Cortex of kidney (tissue), 1 donor: ENCODE results near the gene NPIPA5.
"Not testable (repeated sequence)": the region's sequence is repeated elsewhere in the genome, so short reads cannot be mapped to it uniquely, and the experiment has no call there.

Experiments used
- DNase-seq: peaks from one replicate; lab custom pipeline; 2025; lab: John Stamatoyannopoulos, UW

NPIPA5 gene

DNA sequence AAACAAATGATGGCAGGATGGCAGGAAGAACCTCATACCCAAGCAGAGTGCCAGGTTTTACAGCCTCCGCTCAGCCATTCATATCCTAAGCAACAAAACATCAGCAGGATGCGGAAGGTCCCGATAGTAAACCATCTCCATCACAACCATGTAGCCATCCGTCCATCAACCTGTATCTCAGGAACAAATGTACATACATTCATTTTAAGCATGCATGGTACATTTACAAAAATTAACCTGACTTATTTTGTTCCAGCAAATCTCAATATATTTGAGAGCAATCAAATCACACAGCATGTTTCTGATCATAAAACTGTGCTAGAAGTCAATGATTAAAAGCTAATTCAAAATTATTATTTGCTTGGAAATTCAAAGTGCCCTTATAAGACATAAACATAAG, at the start of gene NPIPA5:
Gene NPIPA5, minus strand, starts transcription at position 101 of the 400 bp plus-strand sequence. Its CDS starts 0 bp downstream, at position 101.
- not testable (repeated sequence) for DNase-seq

- no peak for DNase-seq
These were observed 49.6 kb upstream of the NPIPA5 start for GRCh38 chr16:15427648-15428239.

- no peak for DNase-seq
These were observed 48.7 kb upstream of the NPIPA5 start for GRCh38 chr16:15426796-15427195.

- DNase-seq, result no peak
These were observed 47.8 kb upstream of the NPIPA5 start for GRCh38 chr16:15425861-15426260.

- no peak for DNase-seq
These were observed 44.1 kb upstream of the NPIPA5 start for GRCh38 chr16:15422222-15422621.

DNA sequence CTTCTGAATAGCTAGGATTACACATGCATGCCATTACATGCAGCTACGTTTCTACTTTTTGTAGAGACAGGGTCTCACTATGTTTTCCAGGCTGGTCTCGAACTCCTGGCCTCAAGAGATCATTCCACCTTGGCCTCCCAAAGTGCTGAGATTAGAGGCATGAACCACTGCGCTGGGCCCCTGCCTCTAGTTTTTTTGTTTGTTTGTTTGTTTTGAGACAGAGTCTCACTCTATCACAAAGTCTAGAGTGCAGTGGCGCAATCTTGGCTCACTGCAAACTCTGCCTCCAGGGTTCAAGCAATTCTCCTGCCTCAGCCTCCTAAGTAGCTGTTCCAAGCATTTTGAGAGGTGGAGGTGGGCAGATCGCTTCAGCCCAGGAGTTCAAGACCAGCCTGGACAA, 43.6 kb upstream of the NPIPA5 start:
- DNase-seq, result not testable (repeated sequence)

GRCh38 chr16:15418206-15418605, 40.1 kb upstream of the NPIPA5 start:
- DNase-seq, result no peak

DNA sequence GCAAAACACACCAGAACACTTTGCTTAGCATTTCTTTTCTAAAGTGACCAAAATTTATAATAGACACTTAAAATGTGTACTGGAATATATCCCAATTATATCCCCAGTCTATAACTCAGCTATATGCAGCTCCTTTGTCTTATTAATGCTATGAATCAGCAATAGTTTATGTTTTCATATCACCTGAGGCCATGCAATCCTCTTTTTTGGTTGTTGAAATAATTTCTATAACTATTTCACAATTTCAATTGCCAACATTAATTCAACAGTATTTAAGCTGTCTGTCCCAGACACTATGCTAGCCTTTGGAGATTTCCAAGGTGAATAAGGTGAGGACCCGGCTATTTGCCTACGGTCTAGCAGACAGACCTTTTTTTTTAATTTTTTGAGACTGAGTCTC, 39.1 kb upstream of the NPIPA5 start:
- no peak for DNase-seq

- no peak for DNase-seq
These were observed 37.5 kb upstream of the NPIPA5 start for GRCh38 chr16:15415511-15415985.

- DNase-seq, result not testable (repeated sequence)
These were observed 31.4 kb upstream of the NPIPA5 start for GRCh38 chr16:15409476-15409875.

DNA sequence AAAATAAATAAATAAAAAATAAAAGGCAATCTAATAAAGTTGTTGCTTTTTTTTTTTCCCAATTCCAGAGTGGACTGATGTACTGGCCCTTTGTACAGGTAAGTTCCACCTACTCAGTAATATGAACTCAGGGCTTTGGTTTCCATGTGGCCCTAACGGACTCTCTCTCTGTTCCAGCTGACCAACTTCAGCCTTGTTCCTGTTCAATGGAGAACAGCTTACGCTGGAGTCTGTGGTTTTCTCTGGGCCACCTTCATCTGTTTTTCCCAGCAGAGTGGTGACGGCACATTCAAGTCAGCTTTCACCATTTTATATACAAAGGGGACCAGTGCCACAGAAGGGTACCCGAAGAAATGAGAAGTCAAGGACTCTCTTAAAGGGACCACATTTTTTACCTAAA, 29.7 kb upstream of the NPIPA5 start:
- DNase-seq, result not testable (repeated sequence)

- DNase-seq, result no peak
These were observed 26.7 kb upstream of the NPIPA5 start for GRCh38 chr16:15404792-15405191.

DNA sequence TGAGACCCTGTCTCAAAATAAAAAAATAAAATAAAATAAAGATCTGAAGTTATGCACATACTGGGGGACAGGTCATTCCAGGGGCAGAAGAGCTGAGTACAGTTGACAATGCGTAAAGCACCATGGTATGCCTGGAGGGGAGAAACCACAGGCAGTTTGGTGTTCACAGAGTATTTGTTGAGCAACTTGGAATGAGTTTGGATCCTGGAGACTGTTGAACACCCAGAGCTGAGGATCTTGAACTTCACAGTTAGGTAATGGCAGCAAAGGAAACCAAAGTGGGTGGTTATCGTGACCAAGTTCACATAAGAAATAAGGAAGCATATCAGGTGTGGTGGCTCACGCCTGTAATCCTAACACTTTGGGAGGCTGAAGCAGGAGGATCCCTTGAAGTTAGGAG, 26.0 kb upstream of the NPIPA5 start:
- DNase-seq, result not testable (repeated sequence)

DNA sequence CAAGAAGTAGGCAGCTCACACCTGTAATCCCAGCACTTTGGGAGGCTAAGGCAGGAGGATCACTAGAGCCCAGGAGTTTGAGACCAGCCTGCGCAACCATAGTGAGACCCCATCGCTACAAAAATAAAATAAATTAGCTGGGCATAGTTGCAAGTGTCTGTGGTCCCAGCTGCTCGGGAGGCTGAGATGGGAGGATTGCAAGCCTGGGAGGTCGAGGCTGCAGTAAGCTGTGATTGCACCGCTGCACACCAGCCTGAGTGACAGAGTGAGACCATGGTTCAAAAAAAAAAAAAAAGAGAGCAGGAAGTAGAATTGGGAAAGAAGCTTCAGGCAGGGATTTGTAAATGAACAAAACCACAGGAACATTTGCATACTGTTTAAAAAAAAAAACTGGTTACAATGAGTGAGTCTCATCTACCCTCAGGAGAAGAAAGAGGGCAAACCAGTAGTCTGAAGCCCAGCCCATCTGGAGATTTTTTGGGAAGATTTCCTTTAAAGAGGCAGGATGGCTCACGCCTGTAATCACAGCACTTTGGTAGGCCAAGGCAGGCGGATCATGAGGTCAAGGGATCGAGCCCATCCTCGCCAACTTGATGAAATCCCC, 25.4 kb upstream of the NPIPA5 start:
- DNase-seq, result no peak

DNA sequence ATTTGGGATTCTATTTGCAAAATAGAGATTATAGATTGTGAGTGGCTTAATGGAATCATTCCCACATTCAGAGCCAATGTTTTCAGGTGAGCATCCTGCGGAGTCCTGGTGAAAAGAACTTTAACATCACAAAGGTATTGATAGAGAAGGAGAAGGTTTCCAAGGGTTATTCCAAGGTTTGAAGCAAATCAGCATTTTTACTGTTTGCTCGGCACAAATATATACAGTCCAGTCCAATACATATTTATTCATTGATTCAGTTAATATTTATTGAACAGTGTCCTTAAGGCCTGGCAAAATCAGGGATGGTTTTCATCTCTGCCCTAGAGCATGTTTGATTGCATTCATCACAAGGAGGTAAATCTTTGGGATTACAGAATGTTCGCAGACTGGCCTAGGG, 23.9 kb upstream of the NPIPA5 start:
- no peak for DNase-seq

GRCh38 chr16:15400314-15400713, 22.2 kb upstream of the NPIPA5 start:
- DNase-seq, result not testable (repeated sequence)

DNA sequence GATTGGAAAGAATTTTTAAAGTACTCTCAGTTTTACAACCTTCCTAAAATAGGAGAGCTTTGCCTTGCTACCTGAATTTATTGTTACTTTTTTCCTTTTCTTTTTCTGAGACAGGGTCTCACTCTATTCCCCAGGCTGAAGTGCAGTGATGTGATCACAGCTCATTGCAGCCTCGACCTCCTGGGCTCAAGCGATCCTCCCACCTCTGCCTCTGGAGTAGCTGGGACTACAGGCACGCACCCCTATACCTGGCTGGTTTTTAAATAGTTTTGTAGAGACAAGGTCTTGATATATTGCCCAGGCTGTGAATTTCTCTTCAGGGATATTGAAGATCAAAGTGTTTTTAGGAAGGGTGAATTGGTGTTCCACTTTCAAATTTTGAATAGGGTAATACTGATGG, 21.2 kb upstream of the NPIPA5 start:
- no peak for DNase-seq

DNA sequence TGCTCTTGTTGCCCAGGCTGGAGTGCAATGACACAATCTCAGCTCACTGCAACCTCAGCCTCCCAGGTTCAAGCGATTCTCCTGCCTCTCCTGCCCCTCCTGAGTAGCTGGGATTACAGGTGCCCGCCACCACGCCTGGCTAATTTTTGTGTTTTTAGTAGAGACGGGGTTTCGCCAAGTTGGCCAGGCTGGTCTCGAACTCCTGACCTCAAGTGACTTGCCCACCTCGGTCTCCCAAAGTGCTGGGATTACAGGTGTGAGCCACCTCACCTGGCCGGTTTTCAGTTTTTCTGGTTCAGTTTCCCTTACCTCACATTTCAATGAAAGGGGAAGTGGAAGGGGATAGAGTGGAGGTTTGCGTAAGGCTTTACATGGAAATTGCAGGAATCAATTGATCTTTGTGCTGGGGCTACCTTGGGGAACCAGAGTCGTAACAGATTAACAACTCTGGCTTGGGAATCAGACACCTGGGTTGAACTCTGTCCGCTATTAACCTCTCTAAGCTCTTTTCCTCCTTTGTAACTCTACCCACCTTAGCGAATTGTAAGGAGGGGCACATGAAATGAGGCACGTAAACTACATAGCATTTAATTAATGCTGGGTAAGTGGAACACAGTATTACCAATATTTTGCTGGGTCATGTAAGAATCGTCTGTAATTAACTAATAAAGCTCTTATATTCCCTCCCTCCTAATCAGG, 20.7 kb upstream of the NPIPA5 start:
- no peak for DNase-seq

GRCh38 chr16:15396948-15397594, 19.0 kb upstream of the NPIPA5 start:
- DNase-seq, result no peak

DNA sequence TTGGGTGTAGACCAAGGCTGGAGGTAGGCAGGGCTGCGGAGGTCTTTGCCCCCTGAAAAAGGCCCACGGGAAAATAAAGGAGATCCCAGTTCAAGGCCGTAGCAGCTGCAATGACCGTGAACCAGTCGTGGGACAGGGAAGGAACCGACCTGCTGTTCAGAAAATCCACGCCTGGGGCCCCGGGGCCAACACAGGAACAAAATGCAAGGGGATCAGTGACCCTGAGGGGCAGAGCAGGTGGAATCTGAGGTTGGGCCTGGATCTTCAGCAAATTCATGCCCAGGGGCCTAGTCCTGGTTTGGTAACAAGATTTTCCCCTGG, 18.4 kb upstream of the NPIPA5 start:
- DNase-seq, result not testable (repeated sequence)

- DNase-seq, result not testable (repeated sequence)
These were observed 17.8 kb upstream of the NPIPA5 start, which contains the start of gene MPV17L for GRCh38 chr16:15395631-15396508. Gene MPV17L, plus strand, starts transcription at chr16:15395754. Its CDS starts 144 bp downstream, at chr16:15395898.

DNA sequence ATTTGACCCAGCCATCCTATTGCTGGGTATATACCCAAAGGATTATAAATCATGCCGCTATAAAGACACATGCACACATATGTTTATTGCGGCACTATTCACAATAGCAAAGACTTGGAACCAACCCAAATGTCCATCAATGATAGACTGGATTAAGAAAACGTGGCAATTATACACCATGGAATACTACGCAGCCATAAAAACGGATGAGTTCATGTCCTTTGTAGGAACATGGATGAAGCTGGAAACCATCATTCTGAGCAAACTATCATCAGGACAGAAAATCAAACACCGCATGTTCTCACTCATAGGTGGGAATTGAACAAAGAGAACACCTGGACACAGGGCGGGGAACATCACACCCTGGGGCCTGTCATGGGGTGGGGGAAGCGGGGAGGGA, 14.9 kb upstream of the NPIPA5 start:
- not testable (repeated sequence) for DNase-seq
